Measurements from ENCODE around the gene GIMD1.

GRCh38 chr4:106339431-106339830, 29.1 kb downstream of the GIMD1 start:
- no peak for TF ChIP-seq POLR2AphosphoS5 (IDR thresholded peaks at IDR 0.05)
- no peak for TF ChIP-seq CTCF (IDR thresholded peaks at IDR 0.05)
- no peak for TF ChIP-seq POLR2A (IDR thresholded peaks at IDR 0.05)

Data from gastroesophageal sphincter (tissue), 3 donors.